ENCODE measurements around the gene RBFA. TPM values are rescaled to one million over a fixed set of nuclear protein-coding genes. Genes with fewer than 3 reads are reported as not detected.
"Not testable (repeated sequence)": the region's sequence is repeated elsewhere in the genome, so short reads cannot be mapped to it uniquely, and the experiment has no call there.

Gene RBFA
- polyA plus RNA-seq, 1 donor = 33.0 TPM

- DNase-seq = no peak
- no CpG with 5 or more reads among the region's 3 CpGs for WGBS (ENCODE audit: insufficient coverage, low lambda C conversion rate)
- H3K27me3 ChIP-seq (ENCODE audit: control insufficient read depth, insufficient read depth, low read length) = no peaks in the 10 kb centered on the region
- H3K9me3 ChIP-seq (ENCODE audit: control insufficient read depth, low read depth, low read length) = peaks cover 5% of the 10 kb centered on the region
- no peak overlapping the region for H3K27ac ChIP-seq (ENCODE audit: low read length)
- H3K4me3 ChIP-seq (ENCODE audit: low read length) = no peak overlapping the region
- H3K36me3 ChIP-seq (ENCODE audit: control insufficient read depth, insufficient read depth, low read length) = no peaks in the 10 kb centered on the region
- H3K4me1 ChIP-seq (ENCODE audit: control insufficient read depth, insufficient read depth, low read length) = no peaks in the 10 kb centered on the region
Measured at GRCh38 chr18:80000877-80001276, 33.4 kb upstream of the RBFA start.

GRCh38 chr18:80002468-80002867 is 31.8 kb upstream of the RBFA start:
- H3K9me3 ChIP-seq (ENCODE audit: control insufficient read depth, low read depth, low read length) = peaks cover 5% of the 10 kb centered on the region
- WGBS (ENCODE audit: insufficient coverage, low lambda C conversion rate) = no CpG with 5 or more reads among the region's 5 CpGs
- no peaks in the 10 kb centered on the region for H3K4me1 ChIP-seq (ENCODE audit: control insufficient read depth, insufficient read depth, low read length)
- no peak for DNase-seq
- no peak overlapping the region for H3K4me3 ChIP-seq (ENCODE audit: low read length)
- H3K27me3 ChIP-seq (ENCODE audit: control insufficient read depth, insufficient read depth, low read length) = no peaks in the 10 kb centered on the region
- H3K36me3 ChIP-seq (ENCODE audit: control insufficient read depth, insufficient read depth, low read length) = no peaks in the 10 kb centered on the region
- no peak overlapping the region for H3K27ac ChIP-seq (ENCODE audit: low read length)

- no peak overlapping the region for H3K27ac ChIP-seq (ENCODE audit: low read length)
- H3K36me3 ChIP-seq (ENCODE audit: control insufficient read depth, insufficient read depth, low read length) = no peaks in the 10 kb centered on the region
- H3K9me3 ChIP-seq (ENCODE audit: control insufficient read depth, low read depth, low read length) = peaks cover 5% of the 10 kb centered on the region
- no peak for DNase-seq
- no peaks in the 10 kb centered on the region for H3K4me1 ChIP-seq (ENCODE audit: control insufficient read depth, insufficient read depth, low read length)
- WGBS (ENCODE audit: insufficient coverage, low lambda C conversion rate) = 100% methylated on average over 1 of the region's 12 CpGs
- H3K27me3 ChIP-seq (ENCODE audit: control insufficient read depth, insufficient read depth, low read length) = no peaks in the 10 kb centered on the region
- H3K4me3 ChIP-seq (ENCODE audit: low read length) = no peak overlapping the region
Measured at GRCh38 chr18:80004600-80005342, 29.5 kb upstream of the RBFA start.

DNA sequence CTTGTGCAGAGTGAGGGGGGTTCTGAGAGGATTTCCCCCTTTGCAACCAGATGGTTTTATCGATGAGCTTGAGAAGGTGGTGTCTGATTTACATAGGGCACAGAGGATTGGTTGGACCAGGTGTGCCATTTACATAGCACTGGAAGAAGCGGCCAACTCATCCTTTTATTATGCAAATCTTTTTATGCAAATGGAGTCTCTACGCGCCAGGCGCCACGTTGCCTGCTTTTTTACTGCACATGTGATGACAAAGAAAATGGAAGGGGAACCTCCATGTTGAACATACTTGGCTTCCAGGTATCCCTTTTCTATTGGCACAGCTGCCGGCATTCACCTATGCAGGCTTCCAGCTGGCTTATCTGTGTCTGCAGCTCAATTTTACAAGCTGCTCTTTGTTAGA is 27.5 kb upstream of the RBFA start:
- Histone ChIP-seq H3K27ac (ENCODE audit: low read length) (no peak overlapping the region), H3K4me3 (ENCODE audit: low read length) (no peak overlapping the region), H3K9me3 (ENCODE audit: control insufficient read depth, low read depth, low read length) (no peaks in the 10 kb centered on the region), H3K36me3 (ENCODE audit: control insufficient read depth, insufficient read depth, low read length) (no peaks in the 10 kb centered on the region), H3K4me1 (ENCODE audit: control insufficient read depth, insufficient read depth, low read length) (no peaks in the 10 kb centered on the region), H3K27me3 (ENCODE audit: control insufficient read depth, insufficient read depth, low read length) (no peaks in the 10 kb centered on the region)
- no CpG with 5 or more reads among the region's 7 CpGs for WGBS (ENCODE audit: insufficient coverage, low lambda C conversion rate)
- DNase-seq = no peak

DNA sequence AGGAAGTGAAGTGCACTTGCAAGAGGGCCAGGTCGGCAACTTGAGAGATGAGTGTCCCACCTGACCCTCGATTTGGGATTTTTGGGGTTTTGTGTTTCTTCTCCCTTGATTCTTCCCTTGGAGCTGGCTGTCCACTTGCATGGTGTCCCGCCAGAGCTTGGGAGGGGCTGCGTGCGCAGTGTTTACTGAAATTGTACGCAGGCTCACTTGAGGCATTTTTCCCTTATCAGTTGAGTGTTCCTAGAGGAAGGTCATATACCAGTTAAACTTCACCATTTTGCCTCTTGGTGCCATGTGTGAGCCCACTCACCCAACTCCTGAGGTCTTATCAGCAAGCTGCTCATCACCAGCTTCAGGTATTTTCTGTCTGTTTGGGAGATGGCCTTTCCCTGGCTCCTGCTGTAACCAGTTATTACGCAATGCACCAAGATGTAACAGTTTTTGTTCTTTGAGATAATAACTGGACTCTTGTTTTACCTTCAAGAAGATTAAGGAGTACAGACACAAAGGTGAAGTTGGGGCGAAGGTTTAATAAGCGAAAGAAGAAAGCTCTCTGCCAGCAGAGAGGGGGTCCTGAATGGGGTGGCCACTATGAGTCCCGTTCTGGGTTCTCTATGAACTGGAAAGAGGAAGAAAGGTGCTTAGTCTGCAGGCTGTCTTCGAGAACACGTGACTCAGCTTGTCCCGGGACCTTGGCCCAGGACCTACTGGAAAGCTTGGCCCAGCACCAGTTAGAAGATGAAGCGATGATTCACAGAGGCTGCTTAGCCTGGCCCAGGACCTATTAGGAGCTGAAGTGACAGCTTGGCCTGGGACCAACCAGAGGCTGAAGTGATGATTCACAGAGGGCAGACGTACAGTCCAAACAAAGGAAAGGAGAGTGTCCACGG is 24.3 kb upstream of the RBFA start:
- 95% methylated on average over 3 of the region's 16 CpGs for WGBS (ENCODE audit: insufficient coverage, low lambda C conversion rate)
- no peaks in the 10 kb centered on the region for H3K4me1 ChIP-seq (ENCODE audit: control insufficient read depth, insufficient read depth, low read length)
- no peaks in the 10 kb centered on the region for H3K36me3 ChIP-seq (ENCODE audit: control insufficient read depth, insufficient read depth, low read length)
- H3K27ac ChIP-seq (ENCODE audit: low read length) = no peak overlapping the region
- no peak for DNase-seq
- H3K9me3 ChIP-seq (ENCODE audit: control insufficient read depth, low read depth, low read length) = peaks cover 8% of the 10 kb centered on the region
- H3K4me3 ChIP-seq (ENCODE audit: low read length) = no peak overlapping the region
- H3K27me3 ChIP-seq (ENCODE audit: control insufficient read depth, insufficient read depth, low read length) = no peaks in the 10 kb centered on the region

DNA sequence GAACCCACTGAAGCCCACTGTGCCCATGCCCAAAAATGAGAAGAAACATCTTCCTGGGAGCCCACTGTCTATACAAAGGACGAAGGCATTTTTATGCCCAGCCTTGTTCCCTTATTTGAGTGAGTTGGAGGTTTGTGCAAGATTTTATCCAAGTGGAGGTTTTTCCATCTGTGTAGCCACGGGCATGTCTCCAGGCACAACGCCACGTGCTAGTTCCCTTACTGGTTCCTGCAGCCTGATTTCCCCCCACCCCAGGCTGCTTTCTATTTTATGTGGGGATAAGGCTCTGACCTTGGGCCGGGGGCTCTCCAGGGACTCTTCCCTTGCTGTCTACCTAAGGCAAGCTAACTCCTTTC is 23.7 kb upstream of the RBFA start:
- Histone ChIP-seq H3K27me3 (ENCODE audit: control insufficient read depth, insufficient read depth, low read length) (no peaks in the 10 kb centered on the region), H3K9me3 (ENCODE audit: control insufficient read depth, low read depth, low read length) (peaks cover 9% of the 10 kb centered on the region), H3K36me3 (ENCODE audit: control insufficient read depth, insufficient read depth, low read length) (no peaks in the 10 kb centered on the region), H3K27ac (ENCODE audit: low read length) (no peak overlapping the region), H3K4me3 (ENCODE audit: low read length) (no peak overlapping the region), H3K4me1 (ENCODE audit: control insufficient read depth, insufficient read depth, low read length) (no peaks in the 10 kb centered on the region)
- no peak for DNase-seq
- WGBS (ENCODE audit: insufficient coverage, low lambda C conversion rate) = no CpG with 5 or more reads among the region's 5 CpGs

- H3K36me3 ChIP-seq (ENCODE audit: control insufficient read depth, insufficient read depth, low read length); DNase-seq; H3K4me3 ChIP-seq (ENCODE audit: low read length); H3K9me3 ChIP-seq (ENCODE audit: control insufficient read depth, low read depth, low read length); H3K27me3 ChIP-seq (ENCODE audit: control insufficient read depth, insufficient read depth, low read length); H3K27ac ChIP-seq (ENCODE audit: low read length); H3K4me1 ChIP-seq (ENCODE audit: control insufficient read depth, insufficient read depth, low read length): not testable (repeated sequence)
- 100% methylated on average over 1 of the region's 14 CpGs for WGBS (ENCODE audit: insufficient coverage, low lambda C conversion rate)
Measured at GRCh38 chr18:80011496-80012137, 22.6 kb upstream of the RBFA start.

DNA sequence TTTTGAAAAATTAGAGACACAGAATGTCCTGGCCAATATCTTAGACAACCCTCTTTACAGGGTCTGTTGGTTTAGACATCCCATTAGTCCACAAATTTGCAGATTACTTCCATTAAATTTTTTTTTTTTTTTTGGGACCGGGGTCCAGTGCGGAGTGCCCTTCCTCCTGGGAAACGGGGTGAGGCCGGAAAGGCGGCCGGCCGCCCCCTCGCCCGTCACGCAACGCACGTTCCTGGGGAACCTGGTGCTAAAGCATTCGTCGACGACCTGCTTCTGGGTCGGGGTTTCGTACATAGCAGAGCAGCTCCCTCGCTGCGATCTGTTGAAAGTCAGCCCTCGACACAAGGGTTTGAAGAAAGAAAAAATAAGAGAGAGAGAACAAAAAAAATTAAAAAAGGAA is 21.5 kb upstream of the RBFA start:
- H3K27ac ChIP-seq (ENCODE audit: low read length) = no peak overlapping the region
- H3K4me1 ChIP-seq (ENCODE audit: control insufficient read depth, insufficient read depth, low read length) = no peaks in the 10 kb centered on the region
- no peaks in the 10 kb centered on the region for H3K27me3 ChIP-seq (ENCODE audit: control insufficient read depth, insufficient read depth, low read length)
- peaks cover 9% of the 10 kb centered on the region for H3K9me3 ChIP-seq (ENCODE audit: control insufficient read depth, low read depth, low read length)
- DNase-seq = no peak
- H3K36me3 ChIP-seq (ENCODE audit: control insufficient read depth, insufficient read depth, low read length) = no peaks in the 10 kb centered on the region
- H3K4me3 ChIP-seq (ENCODE audit: low read length) = no peak overlapping the region
- WGBS (ENCODE audit: insufficient coverage, low lambda C conversion rate) = 94% methylated on average over 3 of the region's 20 CpGs

DNA sequence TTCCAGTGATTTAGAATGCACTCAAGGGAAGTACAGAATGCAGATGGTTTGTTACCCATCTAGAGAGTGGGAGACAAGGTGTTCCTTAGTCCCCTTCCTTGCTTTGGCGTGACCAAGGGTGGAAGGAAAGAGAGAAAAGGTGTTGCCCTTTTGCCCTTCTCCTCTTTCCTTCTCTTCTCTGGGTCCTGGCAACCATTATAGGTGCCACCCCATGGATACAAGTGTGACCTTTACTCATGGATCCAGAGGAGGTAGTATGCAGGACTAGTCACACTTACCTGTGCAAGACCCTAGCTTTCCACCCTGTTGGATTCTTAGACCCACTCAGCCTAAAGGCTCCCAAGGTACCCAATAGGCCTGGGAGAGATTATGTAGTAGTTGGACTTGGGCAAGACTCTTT is 11.6 kb upstream of the RBFA start:
- H3K27ac ChIP-seq (ENCODE audit: low read length) = no peak overlapping the region
- H3K4me1 ChIP-seq (ENCODE audit: control insufficient read depth, insufficient read depth, low read length) = no peaks in the 10 kb centered on the region
- H3K4me3 ChIP-seq (ENCODE audit: low read length) = no peak overlapping the region
- H3K9me3 ChIP-seq (ENCODE audit: control insufficient read depth, low read depth, low read length) = peaks cover 24% of the 10 kb centered on the region
- H3K27me3 ChIP-seq (ENCODE audit: control insufficient read depth, insufficient read depth, low read length) = no peaks in the 10 kb centered on the region
- H3K36me3 ChIP-seq (ENCODE audit: control insufficient read depth, insufficient read depth, low read length) = no peaks in the 10 kb centered on the region
- peak in 1 of 2 donors; percentile 20 for DNase-seq
- 20% methylated on average over 1 of the region's 1 CpG for WGBS (ENCODE audit: insufficient coverage, low lambda C conversion rate)

DNA sequence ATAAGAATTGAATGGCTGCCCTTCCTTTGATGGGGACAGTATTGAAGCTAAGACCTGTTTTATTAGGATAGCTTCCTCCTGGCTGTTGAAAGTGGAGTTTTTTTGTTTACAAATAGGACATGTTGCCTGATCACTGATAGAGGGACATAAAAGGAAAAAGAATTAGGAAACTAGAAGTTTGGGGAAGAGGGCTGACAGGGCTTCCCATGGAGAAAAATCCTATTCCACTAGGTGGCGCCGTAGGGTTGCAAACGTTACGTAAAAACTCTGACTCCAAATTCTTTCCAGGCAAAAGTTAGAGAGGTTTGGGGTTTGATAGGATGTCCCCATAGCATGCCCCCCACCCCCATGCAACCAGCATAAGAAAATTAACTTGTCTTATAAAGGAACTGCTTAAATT is 11.1 kb upstream of the RBFA start:
- no peak for DNase-seq
- WGBS (ENCODE audit: insufficient coverage, low lambda C conversion rate) = no CpG with 5 or more reads among the region's 4 CpGs
- H3K9me3 ChIP-seq (ENCODE audit: control insufficient read depth, low read depth, low read length) = peaks cover 24% of the 10 kb centered on the region
- no peak overlapping the region for H3K4me3 ChIP-seq (ENCODE audit: low read length)
- no peaks in the 10 kb centered on the region for H3K4me1 ChIP-seq (ENCODE audit: control insufficient read depth, insufficient read depth, low read length)
- no peaks in the 10 kb centered on the region for H3K36me3 ChIP-seq (ENCODE audit: control insufficient read depth, insufficient read depth, low read length)
- H3K27ac ChIP-seq (ENCODE audit: low read length) = no peak overlapping the region
- H3K27me3 ChIP-seq (ENCODE audit: control insufficient read depth, insufficient read depth, low read length) = no peaks in the 10 kb centered on the region

All from large intestine (tissue), 3 donors.